ENCODE results near the gene GPATCH2L.

The GPATCH2L gene

GRCh38 chr14:76136476-76137110 is 15.1 kb upstream of the GPATCH2L start:
- peak; percentile 72 to 76 for DNase-seq

GRCh38 chr14:76138119-76138757 is 13.5 kb upstream of the GPATCH2L start:
- no peak for DNase-seq

- DNase-seq: peak; percentile 28 to 56
Observed at GRCh38 chr14:76138758-76139723, 12.7 kb upstream of the GPATCH2L start.

GRCh38 chr14:76143642-76144041 is 8.1 kb upstream of the GPATCH2L start:
- DNase-seq: no peak

GRCh38 chr14:76146976-76147375 is 4.7 kb upstream of the GPATCH2L start:
- DNase-seq: no peak

- DNase-seq: no peak
Observed at GRCh38 chr14:76149196-76149595, 2.5 kb upstream of the GPATCH2L start.

- DNase-seq: peak in 1 of 2 experiments; percentile 40
Observed at GRCh38 chr14:76152333-76152681, 585 bp downstream of the GPATCH2L start.

GRCh38 chr14:76153919-76154318 is 2.2 kb downstream of the GPATCH2L start:
- no peak for DNase-seq

- no peak for DNase-seq
Observed at GRCh38 chr14:76154539-76155126, 2.9 kb downstream of the GPATCH2L start.

- no peak for DNase-seq
Observed at GRCh38 chr14:76163668-76164363, 12.1 kb downstream of the GPATCH2L start.

GRCh38 chr14:76168531-76168930 is 16.8 kb downstream of the GPATCH2L start:
- DNase-seq: no peak

GRCh38 chr14:76169776-76170175 is 18.1 kb downstream of the GPATCH2L start:
- DNase-seq: no peak

GRCh38 chr14:76174982-76175381 is 23.3 kb downstream of the GPATCH2L start:
- DNase-seq: no peak

GRCh38 chr14:76175942-76176341 is 24.2 kb downstream of the GPATCH2L start:
- no peak for DNase-seq

GRCh38 chr14:76181546-76181945 is 29.8 kb downstream of the GPATCH2L start:
- DNase-seq: peak in 1 of 2 experiments; percentile 28

- peak; percentile 48 to 81 for DNase-seq
Observed at GRCh38 chr14:76186308-76187027, 34.7 kb downstream of the GPATCH2L start.

GRCh38 chr14:76191297-76191696 is 39.6 kb downstream of the GPATCH2L start:
- DNase-seq: no peak

GRCh38 chr14:76193696-76194095 is 42.0 kb downstream of the GPATCH2L start:
- no peak for DNase-seq

GRCh38 chr14:76194327-76194726 is 42.6 kb downstream of the GPATCH2L start:
- no peak for DNase-seq

- no peak for DNase-seq
Observed at GRCh38 chr14:76195003-76195402, 43.3 kb downstream of the GPATCH2L start.

- DNase-seq: no peak
Observed at GRCh38 chr14:76196980-76197695, 45.4 kb downstream of the GPATCH2L start.

All from NCI-H524 (cell line).